ENCODE measurements around the gene PMPCA.

PMPCA gene

DNA sequence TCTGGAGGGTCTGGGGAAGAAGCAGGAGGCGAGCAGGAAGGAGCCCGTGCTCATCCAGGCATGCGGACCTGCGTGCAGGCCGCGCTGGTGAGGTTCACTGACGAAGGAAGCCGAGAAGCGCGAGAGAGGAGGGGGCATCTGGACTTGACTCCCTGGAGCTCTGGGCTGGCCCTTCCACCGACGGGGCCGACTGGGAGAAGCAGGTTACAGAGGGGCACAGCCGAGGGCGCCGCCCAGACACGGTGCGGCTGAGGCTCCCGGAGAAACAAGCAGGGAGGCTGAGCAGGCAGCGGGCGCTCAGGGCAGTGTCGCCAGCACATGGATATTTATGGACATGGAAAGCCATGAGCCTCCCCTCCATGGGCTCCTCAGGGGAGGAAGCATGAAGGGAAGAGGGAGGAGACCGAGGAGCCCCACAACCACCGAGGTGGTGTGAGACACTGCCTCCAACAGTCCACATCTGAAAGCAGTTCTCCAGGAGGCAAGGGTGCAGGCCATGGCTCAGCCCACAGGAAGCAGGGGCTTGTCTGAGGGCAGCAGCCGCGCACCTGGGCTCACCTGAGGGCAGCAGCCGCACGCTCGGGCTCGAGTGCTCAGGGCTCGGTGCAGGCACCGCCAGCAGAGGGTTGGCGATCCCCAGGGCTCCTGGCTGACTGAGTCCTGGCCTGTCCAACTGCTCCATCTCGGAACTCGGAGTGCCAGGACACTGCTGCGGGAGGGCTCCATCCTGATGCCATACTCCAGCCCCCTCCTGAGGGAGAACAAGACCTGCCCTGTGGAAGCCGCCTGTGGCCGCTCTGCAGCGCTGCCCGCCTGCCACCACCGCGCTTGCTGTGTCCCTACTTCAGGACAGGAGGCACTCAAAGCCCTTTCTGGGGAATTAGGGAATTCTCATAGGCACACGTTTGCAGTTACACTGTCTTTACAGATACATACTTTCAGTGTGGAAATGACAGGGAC lies 44.9 kb downstream of the PMPCA start:
- whole genome bisulfite sequencing = 97% methylated on average over 43 of the region's 43 CpGs
- Histone ChIP-seq H3K27me3 (ENCODE audit: insufficient read depth, low read length) (no peaks in the 10 kb centered on the region), H3K9me3 (ENCODE audit: insufficient read depth, low read depth, low read length) (no peaks in the 10 kb centered on the region), H3K9ac (ENCODE audit: low read depth, low read length) (no peak overlapping the region), H3K27ac (ENCODE audit: low read depth, low read length) (no peak overlapping the region), H3K36me3 (ENCODE audit: insufficient read depth, low read length) (peaks cover 89% of the 10 kb centered on the region), H3K4me1 (ENCODE audit: insufficient read depth, low read length) (no peaks in the 10 kb centered on the region), H3K4me3 (ENCODE audit: low read length) (no peak overlapping the region)

DNA sequence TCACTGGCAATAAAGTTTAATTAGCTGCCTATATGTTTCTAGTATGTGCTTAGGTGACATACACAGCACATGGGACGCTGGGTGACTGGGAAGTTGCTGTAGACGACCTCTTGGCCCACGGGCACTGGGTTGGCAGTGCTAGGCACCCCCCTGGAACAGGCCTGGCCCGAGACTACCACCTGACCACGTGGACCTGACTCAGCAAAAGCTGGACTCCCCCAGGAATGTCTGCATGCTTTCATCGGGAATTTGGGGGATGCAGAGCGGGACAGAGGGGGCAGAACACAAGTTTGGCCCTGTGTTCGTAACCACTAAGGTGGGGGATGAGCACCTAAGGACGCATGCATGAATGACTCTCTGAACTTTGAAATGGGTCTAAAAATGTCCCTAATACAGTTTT lies 45.8 kb downstream of the PMPCA start:
- no peak overlapping the region for H3K4me3 ChIP-seq (ENCODE audit: low read length)
- no peaks in the 10 kb centered on the region for H3K4me1 ChIP-seq (ENCODE audit: insufficient read depth, low read length)
- peaks cover 89% of the 10 kb centered on the region for H3K36me3 ChIP-seq (ENCODE audit: insufficient read depth, low read length)
- H3K9me3 ChIP-seq (ENCODE audit: insufficient read depth, low read depth, low read length) = no peaks in the 10 kb centered on the region
- 94% methylated on average over 9 of the region's 9 CpGs for WGBS
- no peaks in the 10 kb centered on the region for H3K27me3 ChIP-seq (ENCODE audit: insufficient read depth, low read length)
- no peak overlapping the region for H3K9ac ChIP-seq (ENCODE audit: low read depth, low read length)
- H3K27ac ChIP-seq (ENCODE audit: low read depth, low read length) = no peak overlapping the region

GRCh38 chr9:136457326-136457725 lies 46.9 kb downstream of the PMPCA start:
- Histone ChIP-seq H3K9me3 (ENCODE audit: insufficient read depth, low read depth, low read length) (no peaks in the 10 kb centered on the region), H3K27ac (ENCODE audit: low read depth, low read length) (no peak overlapping the region)
- 96% methylated on average over 24 of the region's 24 CpGs for WGBS

DNA sequence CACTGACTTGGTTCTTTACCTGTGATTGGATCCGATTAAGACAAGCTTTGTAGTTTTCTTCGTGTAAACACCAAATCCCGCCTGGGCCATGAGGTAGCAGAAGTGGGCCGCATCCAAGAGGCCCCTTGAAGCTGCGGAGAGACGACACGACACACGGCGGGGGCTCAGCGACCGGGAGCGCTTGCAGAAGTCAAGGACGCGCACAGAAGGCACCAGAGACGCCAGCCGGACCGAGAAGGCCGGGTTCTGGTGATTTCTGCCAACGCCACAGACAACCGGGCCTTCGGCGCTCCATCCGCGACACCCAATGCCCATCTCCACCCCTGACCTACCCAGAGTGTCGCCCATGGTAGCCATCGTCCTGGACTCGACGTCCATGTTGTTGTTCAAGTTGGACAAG lies 49.0 kb downstream of the PMPCA start:
- Histone ChIP-seq H3K27me3 (ENCODE audit: insufficient read depth, low read length) (no peaks in the 10 kb centered on the region), H3K9me3 (ENCODE audit: insufficient read depth, low read depth, low read length) (no peaks in the 10 kb centered on the region), H3K4me1 (ENCODE audit: insufficient read depth, low read length) (no peaks in the 10 kb centered on the region), H3K9ac (ENCODE audit: low read depth, low read length) (no peak overlapping the region), H3K36me3 (ENCODE audit: insufficient read depth, low read length) (peaks cover 97% of the 10 kb centered on the region), H3K4me3 (ENCODE audit: low read length) (no peak overlapping the region), H3K27ac (ENCODE audit: low read depth, low read length) (no peak overlapping the region)
- 92% methylated on average over 28 of the region's 28 CpGs for WGBS

More at GRCh38 chr9:136457326-136457725, 46.9 kb downstream of the PMPCA start:
- H3K36me3 ChIP-seq (ENCODE audit: insufficient read depth, low read length) = peaks cover 91% of the 10 kb centered on the region
- no peaks in the 10 kb centered on the region for H3K27me3 ChIP-seq (ENCODE audit: insufficient read depth, low read length)
- H3K4me3 ChIP-seq (ENCODE audit: low read length) = no peak overlapping the region
- H3K9ac ChIP-seq (ENCODE audit: low read depth, low read length) = no peak overlapping the region
- H3K4me1 ChIP-seq (ENCODE audit: insufficient read depth, low read length) = no peaks in the 10 kb centered on the region

GRCh38 chr9:136460772-136461325 lies 50.4 kb downstream of the PMPCA start:
- H3K4me3 ChIP-seq (ENCODE audit: low read length) = no peak overlapping the region
- H3K36me3 ChIP-seq (ENCODE audit: insufficient read depth, low read length) = peaks cover 97% of the 10 kb centered on the region
- no peaks in the 10 kb centered on the region for H3K4me1 ChIP-seq (ENCODE audit: insufficient read depth, low read length)
- 95% methylated on average over 23 of the region's 23 CpGs for WGBS
- no peaks in the 10 kb centered on the region for H3K9me3 ChIP-seq (ENCODE audit: insufficient read depth, low read depth, low read length)
- H3K9ac ChIP-seq (ENCODE audit: low read depth, low read length) = no peak overlapping the region
- no peaks in the 10 kb centered on the region for H3K27me3 ChIP-seq (ENCODE audit: insufficient read depth, low read length)
- H3K27ac ChIP-seq (ENCODE audit: low read depth, low read length) = no peak overlapping the region

GRCh38 chr9:136462664-136463063 lies 52.2 kb downstream of the PMPCA start:
- WGBS = 97% methylated on average over 17 of the region's 17 CpGs
- no peaks in the 10 kb centered on the region for H3K9me3 ChIP-seq (ENCODE audit: insufficient read depth, low read depth, low read length)
- H3K36me3 ChIP-seq (ENCODE audit: insufficient read depth, low read length) = peaks cover 97% of the 10 kb centered on the region
- no peak overlapping the region for H3K27ac ChIP-seq (ENCODE audit: low read depth, low read length)
- no peaks in the 10 kb centered on the region for H3K27me3 ChIP-seq (ENCODE audit: insufficient read depth, low read length)
- no peak overlapping the region for H3K9ac ChIP-seq (ENCODE audit: low read depth, low read length)
- no peak overlapping the region for H3K4me3 ChIP-seq (ENCODE audit: low read length)
- no peaks in the 10 kb centered on the region for H3K4me1 ChIP-seq (ENCODE audit: insufficient read depth, low read length)

- WGBS = 96% methylated on average over 14 of the region's 14 CpGs
- Histone ChIP-seq H3K27ac (ENCODE audit: low read depth, low read length) (no peak overlapping the region), H3K9me3 (ENCODE audit: insufficient read depth, low read depth, low read length) (no peaks in the 10 kb centered on the region), H3K27me3 (ENCODE audit: insufficient read depth, low read length) (no peaks in the 10 kb centered on the region), H3K9ac (ENCODE audit: low read depth, low read length) (no peak overlapping the region), H3K4me3 (ENCODE audit: low read length) (no peak overlapping the region), H3K4me1 (ENCODE audit: insufficient read depth, low read length) (no peaks in the 10 kb centered on the region), H3K36me3 (ENCODE audit: insufficient read depth, low read length) (peaks cover 97% of the 10 kb centered on the region)
These were observed 53.1 kb downstream of the PMPCA start for GRCh38 chr9:136463578-136463977.

GRCh38 chr9:136464241-136464640 lies 53.8 kb downstream of the PMPCA start:
- Histone ChIP-seq H3K27me3 (ENCODE audit: insufficient read depth, low read length) (no peaks in the 10 kb centered on the region), H3K27ac (ENCODE audit: low read depth, low read length) (no peak overlapping the region), H3K9ac (ENCODE audit: low read depth, low read length) (no peak overlapping the region), H3K4me3 (ENCODE audit: low read length) (no peak overlapping the region), H3K9me3 (ENCODE audit: insufficient read depth, low read depth, low read length) (no peaks in the 10 kb centered on the region), H3K4me1 (ENCODE audit: insufficient read depth, low read length) (no peaks in the 10 kb centered on the region), H3K36me3 (ENCODE audit: insufficient read depth, low read length) (peaks cover 97% of the 10 kb centered on the region)
- 97% methylated on average over 6 of the region's 6 CpGs for WGBS

DNA sequence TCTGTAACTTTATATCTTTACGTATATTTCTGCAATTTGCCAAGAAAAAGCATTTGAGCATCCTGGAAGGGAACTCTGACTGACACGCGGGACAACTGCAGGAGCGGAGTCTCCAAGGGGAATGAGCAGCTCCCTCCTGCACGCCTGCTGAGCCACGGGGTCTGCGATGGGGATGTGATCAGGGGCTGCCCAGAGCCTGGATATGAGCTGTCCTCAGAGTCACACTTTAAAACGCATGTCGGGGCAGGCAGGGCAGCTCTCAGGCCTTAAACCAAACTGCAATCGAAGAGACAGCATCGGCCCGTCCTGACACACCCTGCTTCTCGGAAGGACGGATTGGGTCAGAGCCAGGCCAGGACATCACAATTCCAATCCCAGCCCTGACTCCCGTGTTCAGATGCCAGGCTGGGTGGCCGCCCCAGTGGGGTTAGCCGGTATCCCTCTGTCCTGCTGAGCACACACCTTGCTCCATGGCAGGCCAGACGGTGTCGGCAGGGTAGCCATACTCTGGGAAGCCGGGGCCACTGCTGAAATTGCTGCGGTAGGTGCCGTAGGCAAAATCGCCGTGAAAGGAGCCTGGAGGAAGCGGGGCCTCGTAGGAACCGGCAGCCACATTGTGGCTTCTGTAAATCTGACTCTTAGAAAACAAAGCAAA lies 55.2 kb downstream of the PMPCA start:
- H3K4me1 ChIP-seq (ENCODE audit: insufficient read depth, low read length) = no peaks in the 10 kb centered on the region
- H3K36me3 ChIP-seq (ENCODE audit: insufficient read depth, low read length) = peaks cover 98% of the 10 kb centered on the region
- no peaks in the 10 kb centered on the region for H3K9me3 ChIP-seq (ENCODE audit: insufficient read depth, low read depth, low read length)
- no peak overlapping the region for H3K27ac ChIP-seq (ENCODE audit: low read depth, low read length)
- H3K9ac ChIP-seq (ENCODE audit: low read depth, low read length) = no peak overlapping the region
- H3K27me3 ChIP-seq (ENCODE audit: insufficient read depth, low read length) = no peaks in the 10 kb centered on the region
- no peak overlapping the region for H3K4me3 ChIP-seq (ENCODE audit: low read length)
- WGBS = 96% methylated on average over 27 of the region's 27 CpGs

DNA sequence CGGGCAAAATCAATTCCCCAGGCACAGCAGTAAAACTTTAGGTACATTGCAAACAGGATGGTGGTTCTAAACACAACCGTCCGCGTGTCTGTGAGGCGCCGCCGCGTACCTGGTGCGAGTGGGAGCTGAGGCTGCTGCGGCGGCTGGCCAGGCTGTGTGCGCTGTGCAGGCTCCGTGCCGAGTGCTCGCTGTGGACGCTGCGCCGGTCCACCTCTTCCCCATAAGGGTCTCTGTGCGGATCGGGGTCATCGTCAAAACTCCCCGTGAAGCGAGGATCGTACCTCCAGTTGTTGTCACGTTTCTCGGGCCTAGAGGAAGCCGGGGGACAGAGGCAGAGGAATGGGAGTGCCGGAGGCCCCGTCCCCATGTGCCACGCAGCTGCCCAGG lies 55.7 kb downstream of the PMPCA start:
- H3K4me1 ChIP-seq (ENCODE audit: insufficient read depth, low read length) = no peaks in the 10 kb centered on the region
- H3K9me3 ChIP-seq (ENCODE audit: insufficient read depth, low read depth, low read length) = no peaks in the 10 kb centered on the region
- H3K27ac ChIP-seq (ENCODE audit: low read depth, low read length) = no peak overlapping the region
- no peak overlapping the region for H3K4me3 ChIP-seq (ENCODE audit: low read length)
- no peaks in the 10 kb centered on the region for H3K27me3 ChIP-seq (ENCODE audit: insufficient read depth, low read length)
- no peak overlapping the region for H3K9ac ChIP-seq (ENCODE audit: low read depth, low read length)
- 97% methylated on average over 30 of the region's 30 CpGs for WGBS
- H3K36me3 ChIP-seq (ENCODE audit: insufficient read depth, low read length) = peaks cover 98% of the 10 kb centered on the region

- H3K4me1 ChIP-seq (ENCODE audit: insufficient read depth, low read length) = no peaks in the 10 kb centered on the region
- no peak overlapping the region for H3K4me3 ChIP-seq (ENCODE audit: low read length)
- no peak overlapping the region for H3K9ac ChIP-seq (ENCODE audit: low read depth, low read length)
- H3K27me3 ChIP-seq (ENCODE audit: insufficient read depth, low read length) = no peaks in the 10 kb centered on the region
- H3K36me3 ChIP-seq (ENCODE audit: insufficient read depth, low read length) = peaks cover 100% of the 10 kb centered on the region
- H3K27ac ChIP-seq (ENCODE audit: low read depth, low read length) = no peak overlapping the region
- 97% methylated on average over 15 of the region's 15 CpGs for WGBS
- no peaks in the 10 kb centered on the region for H3K9me3 ChIP-seq (ENCODE audit: insufficient read depth, low read depth, low read length)
These were observed 57.3 kb downstream of the PMPCA start for GRCh38 chr9:136467766-136468165.

Measured in HUES64 (cell line).